Mammary epithelial cell (primary cell): Measurements from ENCODE around the gene ASB4.
A peak's percentile ranks its signal among the peaks of the same experiment; 100 is the strongest.

ENCODE experiments used
- EZH2 ChIP-seq: IDR thresholded peaks from 2 replicates; pipeline ENCODE4 v1.6.1; 2012; ENCODE audit warnings: low read length, inconsistent platforms, borderline replicate concordance
- TF ChIP-seq, protein P1 (sequence below), 2 donors: IDR thresholded peaks in 1 of 2; conservative IDR thresholded peaks in 1 of 2; 2 replicates each; pipeline ENCODE4 v1.5.1; 2011 to 2012; ENCODE audit warnings: inconsistent platforms in 2 of 2, low read length in 2 of 2, mild to moderate bottlenecking in 2 of 2, control low read depth in 1 of 2, low read depth in 1 of 2; ENCODE audit not compliant: insufficient read depth in 1 of 2; ENCODE audit errors: extremely low read depth in 1 of 2

DNA sequence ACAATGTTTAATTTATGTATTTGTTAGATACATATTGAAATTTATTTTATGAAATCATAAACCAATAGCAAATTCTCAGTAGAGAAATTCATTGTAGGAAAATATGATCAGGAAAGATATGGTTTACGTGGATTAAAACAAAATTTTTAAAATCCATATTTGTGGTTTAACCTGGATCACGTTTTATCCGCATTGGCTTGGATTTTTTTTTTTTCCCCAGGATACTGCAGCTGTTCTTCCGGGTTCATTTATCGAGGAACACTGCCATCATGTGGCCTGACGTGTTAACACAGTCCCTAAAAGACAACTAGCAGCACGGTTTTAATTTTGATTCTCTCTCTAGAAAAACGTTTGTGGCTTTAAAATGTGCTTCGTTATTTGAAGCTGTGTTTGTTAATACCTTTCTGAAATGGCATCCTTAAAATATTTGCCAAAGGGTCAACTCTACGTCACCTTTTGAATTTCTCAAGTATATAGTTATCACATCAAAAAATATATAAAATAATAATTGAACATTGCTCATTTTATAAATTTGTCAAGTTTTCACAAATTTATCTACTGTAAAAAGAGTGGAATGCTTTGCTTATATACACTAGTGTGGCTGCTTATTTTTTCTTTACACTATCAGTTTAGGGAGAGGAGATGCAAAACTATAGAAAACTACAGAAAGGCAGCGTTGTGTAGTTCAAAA is 8.7 kb upstream of the ASB4 start:
- TF ChIP-seq, protein P1, sequence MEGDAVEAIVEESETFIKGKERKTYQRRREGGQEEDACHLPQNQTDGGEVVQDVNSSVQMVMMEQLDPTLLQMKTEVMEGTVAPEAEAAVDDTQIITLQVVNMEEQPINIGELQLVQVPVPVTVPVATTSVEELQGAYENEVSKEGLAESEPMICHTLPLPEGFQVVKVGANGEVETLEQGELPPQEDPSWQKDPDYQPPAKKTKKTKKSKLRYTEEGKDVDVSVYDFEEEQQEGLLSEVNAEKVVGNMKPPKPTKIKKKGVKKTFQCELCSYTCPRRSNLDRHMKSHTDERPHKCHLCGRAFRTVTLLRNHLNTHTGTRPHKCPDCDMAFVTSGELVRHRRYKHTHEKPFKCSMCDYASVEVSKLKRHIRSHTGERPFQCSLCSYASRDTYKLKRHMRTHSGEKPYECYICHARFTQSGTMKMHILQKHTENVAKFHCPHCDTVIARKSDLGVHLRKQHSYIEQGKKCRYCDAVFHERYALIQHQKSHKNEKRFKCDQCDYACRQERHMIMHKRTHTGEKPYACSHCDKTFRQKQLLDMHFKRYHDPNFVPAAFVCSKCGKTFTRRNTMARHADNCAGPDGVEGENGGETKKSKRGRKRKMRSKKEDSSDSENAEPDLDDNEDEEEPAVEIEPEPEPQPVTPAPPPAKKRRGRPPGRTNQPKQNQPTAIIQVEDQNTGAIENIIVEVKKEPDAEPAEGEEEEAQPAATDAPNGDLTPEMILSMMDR (conservative IDR thresholded peaks at IDR 0.05 in 1 of 2, IDR thresholded peaks at IDR 0.05 in 1 of 2; ENCODE audit: extremely low read depth in 1 of 2, insufficient read depth in 1 of 2, low read depth in 1 of 2, low read length in 2 of 2), result peak; percentile 75 to 82
- no peak for TF ChIP-seq EZH2
